OCI-LY7 (cell line): ENCODE data around the gene KIF20A. TPM values are rescaled to one million over a fixed set of nuclear protein-coding genes. Genes with fewer than 3 reads are reported as not detected.

Source experiments
- BruUV-seq: library from RNA; stranded (reverse); fragments of 400-500 nt; replicated peaks from 2 replicates; lab custom pipeline; 2021; lab: Mats Ljungman, UMichigan
- CTCF ChIA-PET: fragments of 300-600 bp; sonication (Branson Sonifier 250); formaldehyde crosslinking; loops from one replicate; lab custom pipeline; 2022; ENCODE audit warnings: antibody characterized with exemption; ENCODE audit not compliant: unreplicated experiment; lab: Charles Lee
- POLR2A ChIA-PET: fragments of 300-600 bp; sonication (Branson Sonifier 250); formaldehyde crosslinking; loops from one replicate; lab custom pipeline; 2022; ENCODE audit warnings: antibody characterized with exemption; lab: Charles Lee
- DNase-seq: peaks from one replicate; pipeline ENCODE4 v3.0.0-alpha.2; 2015; ENCODE audit warnings: low spot score
- H2AFZ ChIP-seq: fragments of 200-600 bp; sonication (generic), shearing (Covaris generic); 2 replicates; pipeline ENCODE4 v1.6.1; 2014; ENCODE audit warnings: mild to moderate bottlenecking, antibody characterized with exemption, low read length, moderate library complexity
- H3K27ac ChIP-seq: fragments of 200-600 bp; sonication (generic); 2 replicates; pipeline ENCODE4 v1.5.1; 2014; ENCODE audit warnings: mixed run types, low read depth, mild to moderate bottlenecking, moderate library complexity, low read length, inconsistent platforms; ENCODE audit not compliant: poor library complexity, severe bottlenecking
- H3K36me3 ChIP-seq: fragments of 200-600 bp; sonication (generic); 2 replicates; pipeline ENCODE4 v1.6.1; 2014; ENCODE audit warnings: mild to moderate bottlenecking, antibody characterized with exemption, low read length, moderate library complexity, mixed read lengths; ENCODE audit not compliant: insufficient read depth
- H3K4me1 ChIP-seq: fragments of 200-600 bp; sonication (generic); 2 replicates; pipeline ENCODE4 v1.5.1; 2014; ENCODE audit warnings: mild to moderate bottlenecking, low read length; ENCODE audit not compliant: insufficient read depth, poor library complexity, severe bottlenecking
- H3K4me2 ChIP-seq: fragments of 200-600 bp; sonication (generic); 2 replicates; pipeline ENCODE4 v1.6.1; 2014; ENCODE audit warnings: mild to moderate bottlenecking, low read length
- H3K4me3 ChIP-seq: fragments of 200-600 bp; sonication (generic); 2 replicates; pipeline ENCODE4 v1.5.1; 2014; ENCODE audit warnings: mild to moderate bottlenecking, low read depth, low read length; ENCODE audit not compliant: poor library complexity, severe bottlenecking
- H3K79me2 ChIP-seq: fragments of 200-600 bp; sonication (generic); 2 replicates; pipeline ENCODE4 v1.6.1; 2016; ENCODE audit warnings: low read depth, mild to moderate bottlenecking, low read length, moderate library complexity, mixed read lengths; ENCODE audit not compliant: insufficient read depth
- H3K9me2 ChIP-seq: fragments of 200-600 bp; sonication (generic); 2 replicates; pipeline ENCODE4 v1.6.1; 2016; ENCODE audit warnings: mild to moderate bottlenecking, low read length, mixed read lengths; ENCODE audit not compliant: insufficient read depth
- H3K9me3 ChIP-seq: fragments of 200-600 bp; sonication (generic); 2 replicates; pipeline ENCODE4 v1.6.1; 2014; ENCODE audit warnings: mild to moderate bottlenecking, mixed run types, low read length, mixed read lengths
- H4K20me1 ChIP-seq: fragments of 200-600 bp; sonication (generic); 2 replicates; pipeline ENCODE4 v1.6.1; 2014; ENCODE audit warnings: mild to moderate bottlenecking, antibody characterized with exemption, low read length, moderate library complexity, mixed read lengths; ENCODE audit not compliant: insufficient read depth
- EZH2phosphoT487 ChIP-seq: fragments of 200-600 bp; sonication (generic); IDR thresholded peaks from 2 replicates; pipeline ENCODE4 v1.6.1; 2018; ENCODE audit warnings: low read depth, borderline replicate concordance, mild to moderate bottlenecking, mixed run types, antibody characterized with exemption, low read length, moderate library complexity, mixed read lengths
- intact Hi-C: fragments of 100-400 bp; cut with micrococcal nuclease; formaldehyde crosslinking; loops from one replicate; pipeline ENCODE4 v1.10.0; 2022; ENCODE audit not compliant: unreplicated experiment
- total RNA-seq, 2 experiments: library from RNA; depleted of rRNA in 1 of 2; stranded (reverse); fragments of >200 nt in 1 of 2; shearing (Covaris generic) in 1 of 2; gene quantifications; 2 replicates each; pipeline ENCODE4 v1.2.3, GENCODE V29; 2014 to 2022
- TF ChIP-seq, protein P1 (sequence below): fragments of 200-600 bp; sonication (generic); conservative IDR thresholded peaks from 2 replicates; pipeline ENCODE4 v1.5.1; 2014; ENCODE audit warnings: mild to moderate bottlenecking, antibody characterized with exemption, low read length, moderate library complexity, mixed read lengths

Gene KIF20A
- total RNA-seq, 2 experiments from 2014 or later, result 63.1 to 65.1 TPM

- H3K4me3 ChIP-seq, result peak overlapping the region; percentile 42
- BruUV-seq, result no TSS peak
Observed at GRCh38 chr5:138132543-138132942, 46.4 kb upstream of the KIF20A start.

GRCh38 chr5:138138949-138139780, 39.7 kb upstream of the KIF20A start, which contains the start of gene NME5:
Gene NME5 (minus strand): TSS chr5:138139428. CDS start chr5:138138780, 648 bp downstream.
- POLR2A ChIA-PET, result interaction anchor here (0.6 to 1.0 kb wide), 3 partner anchors 10 to 156 kb away, joined by 3 read pairs; no protein-coding TSS in a partner anchor
- Histone ChIP-seq H3K27ac (no peak within 1 kb of the TSS), H3K4me1 (no peaks in the 10 kb centered on the region), H3K36me3 (no peaks in the 10 kb centered on the region), H2AFZ (no peak within 1 kb of the TSS), H3K9me2 (no peaks in the 10 kb centered on the region), H4K20me1 (no peaks in the 10 kb centered on the region), H3K4me2 (no peak within 1 kb of the TSS; the same call in 1 of the 2 replicates), H3K79me2 (no peaks in the 10 kb centered on the region), H3K4me3 (no peak within 1 kb of the TSS), H3K9me3 (no peaks in the 10 kb centered on the region)
- TF ChIP-seq EZH2phosphoT487, result no peak
- TF ChIP-seq, protein P1, sequence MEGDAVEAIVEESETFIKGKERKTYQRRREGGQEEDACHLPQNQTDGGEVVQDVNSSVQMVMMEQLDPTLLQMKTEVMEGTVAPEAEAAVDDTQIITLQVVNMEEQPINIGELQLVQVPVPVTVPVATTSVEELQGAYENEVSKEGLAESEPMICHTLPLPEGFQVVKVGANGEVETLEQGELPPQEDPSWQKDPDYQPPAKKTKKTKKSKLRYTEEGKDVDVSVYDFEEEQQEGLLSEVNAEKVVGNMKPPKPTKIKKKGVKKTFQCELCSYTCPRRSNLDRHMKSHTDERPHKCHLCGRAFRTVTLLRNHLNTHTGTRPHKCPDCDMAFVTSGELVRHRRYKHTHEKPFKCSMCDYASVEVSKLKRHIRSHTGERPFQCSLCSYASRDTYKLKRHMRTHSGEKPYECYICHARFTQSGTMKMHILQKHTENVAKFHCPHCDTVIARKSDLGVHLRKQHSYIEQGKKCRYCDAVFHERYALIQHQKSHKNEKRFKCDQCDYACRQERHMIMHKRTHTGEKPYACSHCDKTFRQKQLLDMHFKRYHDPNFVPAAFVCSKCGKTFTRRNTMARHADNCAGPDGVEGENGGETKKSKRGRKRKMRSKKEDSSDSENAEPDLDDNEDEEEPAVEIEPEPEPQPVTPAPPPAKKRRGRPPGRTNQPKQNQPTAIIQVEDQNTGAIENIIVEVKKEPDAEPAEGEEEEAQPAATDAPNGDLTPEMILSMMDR, result no peak
- CTCF ChIA-PET, result no interaction called here
- BruUV-seq, result no TSS peak
- intact Hi-C loops, result no loop called here
- DNase-seq, result no peak

More at GRCh38 chr5:138132543-138132942, 46.4 kb upstream of the KIF20A start:
- Histone ChIP-seq H4K20me1 (no peaks in the 10 kb centered on the region), H3K4me2 (peak overlapping the region; percentile 64; the same call in 1 of the 2 replicates), H3K27ac (no peak overlapping the region), H3K9me3 (no peaks in the 10 kb centered on the region), H3K9me2 (no peaks in the 10 kb centered on the region), H3K36me3 (no peaks in the 10 kb centered on the region), H2AFZ (peak overlapping the region; percentile 69; the same call in 1 of the 2 replicates), H3K4me1 (no peaks in the 10 kb centered on the region), H3K79me2 (no peaks in the 10 kb centered on the region)
- DNase-seq, result no peak
- ChIA-PET CTCF (interaction anchor here (1.0 kb wide), 1 partner anchor 55 kb away, joined by 3 read pairs; no protein-coding TSS in a partner anchor), POLR2A (interaction anchor here (0.8 kb wide), 1 partner anchor 27 kb away, joined by 4 read pairs; no protein-coding TSS in a partner anchor)
- TF ChIP-seq EZH2phosphoT487, result no peak
- TF ChIP-seq, protein P1, result no peak
- intact Hi-C loops, result loop anchor here (5.0 kb wide), 2 partner anchors 355 to 505 kb away; no protein-coding TSS in a partner anchor

GRCh38 chr5:138139781-138140090, 39.2 kb upstream of the KIF20A start:
- Histone ChIP-seq H3K4me1 (no peaks in the 10 kb centered on the region), H4K20me1 (no peaks in the 10 kb centered on the region), H3K4me3 (no peak overlapping the region), H3K4me2 (no peak overlapping the region), H2AFZ (no peak overlapping the region), H3K27ac (no peak overlapping the region), H3K9me3 (no peaks in the 10 kb centered on the region), H3K9me2 (no peaks in the 10 kb centered on the region), H3K79me2 (no peaks in the 10 kb centered on the region), H3K36me3 (no peaks in the 10 kb centered on the region)
- no peak for DNase-seq
- CTCF ChIA-PET, result no interaction called here
- no TSS peak for BruUV-seq
- TF ChIP-seq, protein P1, result no peak
- TF ChIP-seq EZH2phosphoT487, result no peak
- intact Hi-C loops, result no loop called here
- POLR2A ChIA-PET, result interaction anchor here (0.6 to 1.0 kb wide), 3 partner anchors 10 to 155 kb away, joined by 3 read pairs; no protein-coding TSS in a partner anchor
